Stimulated activated naive B cell treated with anti-CD40 and anti-IgM and Interleukin-4, amounts not matched to agents 10 μg/mL and 1 μg/mL and 100 μg/mL, for 72 hours (primary cell): ENCODE results near the gene MET.
"Not testable (repeated sequence)": the region's sequence is repeated elsewhere in the genome, so short reads cannot be mapped to it uniquely, and the experiment has no call there.

ENCODE experiments used
- ATAC-seq, 2 donors: fragments of 150-1000 bp; cut with Tn5 transposase; replicated peaks; 2 replicates each; pipeline ENCODE4 v1.10.0; 2021; ENCODE audit warnings: moderate library complexity in 1 of 2
- DNase-seq: peaks from one replicate; pipeline ENCODE4 v3.0.0; 2021
- H3K27ac Mint-ChIP-seq: one replicate; pipeline ENCODE4 v1.8.0; 2022; ENCODE audit warnings: mild to moderate bottlenecking, mixed read lengths
- H3K27me3 Mint-ChIP-seq, 2 donors: one replicate each; pipeline ENCODE4 v1.8.0; 2022; ENCODE audit warnings: mixed read lengths in 2 of 2
- H3K36me3 Mint-ChIP-seq, 2 donors: one replicate each; pipeline ENCODE4 v1.8.0; 2022; ENCODE audit warnings: mixed read lengths in 2 of 2, mild to moderate bottlenecking in 1 of 2
- H3K4me1 Mint-ChIP-seq, 2 donors: one replicate each; pipeline ENCODE4 v1.8.0; 2022; ENCODE audit warnings: mixed read lengths in 2 of 2, mild to moderate bottlenecking in 1 of 2
- H3K4me3 Mint-ChIP-seq, 2 donors: one replicate each; pipeline ENCODE4 v1.8.0; 2022; ENCODE audit warnings: mild to moderate bottlenecking in 2 of 2, mixed read lengths in 2 of 2, moderate library complexity in 1 of 2
- H3K9me3 Mint-ChIP-seq, 2 donors: one replicate each; pipeline ENCODE4 v1.8.0; 2022; ENCODE audit warnings: mixed read lengths in 2 of 2, mild to moderate bottlenecking in 1 of 2

MET gene

DNA sequence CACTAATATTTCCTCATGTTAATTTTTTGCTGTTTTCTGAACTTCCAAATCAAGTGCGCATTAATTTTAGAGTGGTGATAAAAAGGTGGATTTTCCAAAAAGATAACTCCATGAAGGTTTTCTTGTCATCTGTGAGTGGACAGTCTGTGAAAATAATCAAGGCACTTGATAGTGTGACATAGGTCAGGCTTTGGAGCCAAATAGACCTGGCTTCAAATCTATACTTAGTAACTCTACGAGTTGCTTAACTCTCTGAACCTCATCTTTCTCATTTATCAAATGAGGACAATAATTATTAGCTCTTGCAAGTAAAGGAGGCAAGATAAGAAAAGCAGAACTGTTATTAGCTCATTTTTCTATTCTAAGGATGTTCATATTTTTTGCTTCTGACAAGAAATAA lies 24.7 kb upstream of the MET start:
- no peaks in the 10 kb centered on the region for H3K9me3 Mint-ChIP-seq
- no peak overlapping the region for H3K4me3 Mint-ChIP-seq
- H3K27ac Mint-ChIP-seq, result no peak overlapping the region
- ATAC-seq (no peak), DNase-seq (no peak)
- no peaks in the 10 kb centered on the region for H3K36me3 Mint-ChIP-seq
- H3K4me1 Mint-ChIP-seq, result no peaks in the 10 kb centered on the region
- H3K27me3 Mint-ChIP-seq, result peaks cover 27 to 46% of the 10 kb centered on the region in 2 donors

DNA sequence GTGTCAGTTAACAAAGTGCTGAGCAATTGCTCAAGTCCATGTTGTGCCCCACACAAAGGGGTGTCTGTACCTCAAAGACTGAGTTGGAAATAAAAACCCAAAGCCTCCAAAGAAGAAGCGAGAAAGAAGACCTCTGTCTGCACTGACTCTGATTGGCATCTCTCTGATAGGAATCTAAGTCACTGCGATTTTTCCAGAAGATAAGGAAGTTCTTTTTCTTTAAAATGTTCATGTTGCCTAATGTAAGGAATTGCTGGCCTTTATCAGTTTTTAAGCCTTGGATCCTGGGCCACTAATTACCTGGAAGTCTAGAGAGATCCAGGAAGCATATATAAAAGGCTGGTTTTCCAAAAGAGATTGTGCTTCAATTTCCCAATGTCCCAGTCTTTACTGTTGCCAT lies 24.1 kb upstream of the MET start:
- no peaks in the 10 kb centered on the region for H3K4me1 Mint-ChIP-seq
- no peak overlapping the region for H3K27ac Mint-ChIP-seq
- no peak overlapping the region for H3K4me3 Mint-ChIP-seq
- peaks cover 28 to 50% of the 10 kb centered on the region in 2 donors for H3K27me3 Mint-ChIP-seq
- ATAC-seq (no peak), DNase-seq (no peak)
- no peaks in the 10 kb centered on the region for H3K36me3 Mint-ChIP-seq
- H3K9me3 Mint-ChIP-seq, result no peaks in the 10 kb centered on the region

DNA sequence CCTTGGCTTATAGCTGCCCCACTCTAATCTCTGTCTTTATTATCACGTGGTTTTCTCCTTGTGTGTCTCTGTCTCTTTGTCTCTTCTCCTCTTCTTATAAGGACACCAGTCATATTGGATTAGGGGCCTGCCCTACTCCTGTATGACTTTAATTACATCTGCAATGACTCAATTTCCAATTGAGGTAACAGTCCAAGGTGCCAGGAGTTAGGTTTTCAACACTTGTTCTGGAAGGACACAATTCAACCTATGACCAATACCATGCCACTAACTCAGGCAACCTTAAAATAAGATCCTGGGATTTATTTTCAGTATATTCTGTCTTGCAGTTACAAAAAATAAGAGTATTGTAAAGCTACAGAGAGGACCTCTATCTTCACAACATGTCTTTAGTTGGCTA lies 21.6 kb upstream of the MET start:
- H3K9me3 Mint-ChIP-seq, result no peaks in the 10 kb centered on the region

DNA sequence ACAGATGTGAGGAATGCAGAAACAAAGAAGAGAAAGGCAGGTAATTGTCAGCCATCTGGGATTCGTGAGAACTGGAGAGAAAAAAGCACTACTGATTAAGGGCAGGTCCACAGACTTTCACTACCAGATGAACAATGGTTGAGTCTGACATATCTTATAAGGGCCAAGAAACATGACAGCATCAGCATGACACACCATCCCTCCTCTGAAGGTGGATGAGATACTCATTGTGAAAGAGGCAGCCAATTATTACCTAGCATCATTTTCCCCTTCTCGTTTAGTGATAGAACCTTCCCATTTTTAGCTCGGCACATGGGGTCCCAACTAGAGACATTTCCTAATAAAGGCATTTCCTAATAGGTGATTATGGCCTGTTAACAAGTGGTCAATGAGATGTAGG lies 19.2 kb upstream of the MET start:
- ATAC-seq (no peak), DNase-seq (no peak)
- H3K27me3 Mint-ChIP-seq, result peaks cover 21 to 33% of the 10 kb centered on the region in 2 donors
- no peak overlapping the region for H3K27ac Mint-ChIP-seq
- H3K4me3 Mint-ChIP-seq, result no peak overlapping the region
- H3K9me3 Mint-ChIP-seq, result no peaks in the 10 kb centered on the region
- H3K36me3 Mint-ChIP-seq, result no peaks in the 10 kb centered on the region
- H3K4me1 Mint-ChIP-seq, result no peaks in the 10 kb centered on the region

More for the DNA sequence above, 21.6 kb upstream of the MET start:
- no peak for DNase-seq
- peaks cover 21 to 34% of the 10 kb centered on the region in 2 donors for H3K27me3 Mint-ChIP-seq
- no peaks in the 10 kb centered on the region for H3K4me1 Mint-ChIP-seq
- H3K27ac Mint-ChIP-seq, result no peak overlapping the region
- H3K36me3 Mint-ChIP-seq, result no peaks in the 10 kb centered on the region
- no peak for ATAC-seq
- H3K4me3 Mint-ChIP-seq, result no peak overlapping the region

DNA sequence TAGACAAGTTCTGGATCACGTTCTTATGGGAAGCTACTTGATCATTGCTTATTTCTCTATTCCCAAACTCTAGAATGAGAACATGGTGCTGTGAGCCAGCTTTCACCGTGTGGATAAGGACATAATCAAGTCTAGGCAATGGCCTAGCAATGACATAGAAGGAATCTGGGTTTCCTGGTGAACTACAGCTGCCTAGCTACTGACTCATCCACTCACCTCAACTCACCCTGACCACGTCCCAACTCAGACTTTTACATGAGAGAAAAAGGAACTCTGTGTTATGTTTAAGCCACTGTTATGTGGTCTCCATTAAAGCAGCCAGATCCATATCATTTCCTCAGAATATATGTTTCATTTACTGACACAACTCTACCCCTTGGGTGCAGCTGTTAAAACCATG lies 18.8 kb upstream of the MET start:
- DNase-seq (no peak), ATAC-seq (no peak)
- Mint-ChIP-seq H3K36me3 (no peaks in the 10 kb centered on the region), H3K4me1 (no peaks in the 10 kb centered on the region), H3K27me3 (peaks cover 19 to 30% of the 10 kb centered on the region in 2 donors), H3K9me3 (no peaks in the 10 kb centered on the region), H3K27ac (no peak overlapping the region), H3K4me3 (no peak overlapping the region)

DNA sequence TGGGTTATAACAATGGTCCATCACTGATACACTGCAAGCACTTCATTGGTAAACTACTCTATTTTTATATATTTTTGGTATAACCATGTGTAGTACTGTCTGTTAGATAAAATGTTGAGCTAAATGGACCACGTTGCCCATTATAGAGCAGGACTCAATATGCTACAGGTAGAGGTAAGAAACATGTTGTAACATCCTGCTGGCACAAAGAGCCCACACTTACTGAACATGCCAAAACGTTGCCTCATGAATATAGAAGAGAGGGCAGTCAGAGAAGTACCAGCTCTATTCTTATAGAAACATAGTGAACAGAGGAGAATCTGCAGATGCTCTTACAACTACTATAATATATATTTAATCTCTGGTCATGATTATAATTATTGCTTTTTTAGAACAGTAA lies 18.4 kb upstream of the MET start:
- Mint-ChIP-seq H3K4me3 (no peak overlapping the region), H3K36me3 (no peaks in the 10 kb centered on the region), H3K9me3 (no peaks in the 10 kb centered on the region), H3K27me3 (peaks cover 18 to 26% of the 10 kb centered on the region in 2 donors), H3K4me1 (no peaks in the 10 kb centered on the region), H3K27ac (no peak overlapping the region)
- ATAC-seq (no peak), DNase-seq (no peak)

DNA sequence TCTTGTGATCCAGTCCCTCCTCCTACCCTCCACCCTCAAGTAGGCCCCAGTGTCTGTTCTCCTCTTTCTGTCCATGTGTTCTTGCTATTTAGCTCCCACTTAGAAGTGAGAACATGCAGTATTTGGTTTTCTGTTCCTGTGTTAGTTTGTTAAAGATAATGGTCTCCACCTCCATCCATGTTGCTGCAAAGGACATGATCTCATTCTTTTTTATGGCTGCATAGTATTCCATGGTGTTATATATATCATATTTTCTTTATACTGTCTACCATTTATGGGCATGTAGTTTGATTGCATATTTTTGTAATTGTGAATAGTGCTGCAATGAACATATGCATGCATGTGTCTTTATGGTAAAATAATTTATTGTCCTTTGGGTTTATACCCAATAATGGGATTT lies 12.7 kb upstream of the MET start:
- H3K27me3 Mint-ChIP-seq, result peaks cover 25 to 30% of the 10 kb centered on the region in 2 donors
- H3K36me3 Mint-ChIP-seq, H3K27ac Mint-ChIP-seq, H3K4me3 Mint-ChIP-seq, DNase-seq, ATAC-seq, H3K4me1 Mint-ChIP-seq, H3K9me3 Mint-ChIP-seq: not testable (repeated sequence)

DNA sequence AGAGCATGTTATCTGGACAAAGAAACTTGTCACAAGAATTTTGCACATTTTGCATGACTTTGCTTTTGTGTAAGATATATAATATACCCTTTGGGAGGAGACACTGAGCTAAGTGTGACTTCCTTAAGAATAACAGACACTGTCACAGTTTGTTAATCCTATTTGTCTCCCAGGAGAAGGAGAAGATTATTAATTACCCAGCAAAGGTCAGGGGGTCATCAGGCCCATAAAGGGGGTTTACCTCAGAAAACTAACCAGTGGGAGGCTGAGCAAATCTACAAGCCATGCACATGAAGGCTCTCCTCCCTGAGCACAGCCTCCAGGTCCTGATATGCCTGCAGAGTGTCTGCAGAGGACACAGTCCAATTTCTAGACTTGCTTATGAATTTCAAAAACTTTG lies 10.1 kb upstream of the MET start:
- Mint-ChIP-seq H3K9me3 (peaks cover 3 to 4% of the 10 kb centered on the region in 2 donors), H3K27ac (no peak overlapping the region), H3K4me1 (no peaks in the 10 kb centered on the region), H3K27me3 (peaks cover 34 to 41% of the 10 kb centered on the region in 2 donors), H3K36me3 (no peaks in the 10 kb centered on the region), H3K4me3 (no peak overlapping the region)
- ATAC-seq (no peak), DNase-seq (no peak)

DNA sequence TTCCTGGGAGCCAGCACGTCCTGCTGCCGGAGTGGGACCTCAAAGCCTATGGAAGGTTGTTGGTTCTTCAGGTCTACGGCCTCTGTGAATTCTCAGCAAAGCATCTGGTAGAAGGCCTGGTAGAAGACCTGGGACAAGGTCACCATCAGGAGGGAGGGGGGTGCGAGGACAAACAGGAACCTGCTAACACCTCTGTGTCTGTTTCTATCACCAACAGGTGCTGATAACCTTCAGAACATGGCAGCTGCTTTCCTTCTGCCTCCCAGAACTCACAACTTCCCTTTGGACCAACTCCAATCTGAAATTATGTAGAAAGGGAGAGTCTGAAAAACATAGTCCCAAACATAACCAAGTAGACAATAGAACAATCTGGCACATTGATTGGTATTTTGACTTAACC lies 8.3 kb upstream of the MET start:
- no peak for ATAC-seq
- DNase-seq, result no peak
- H3K27me3 Mint-ChIP-seq, result peaks cover 41 to 59% of the 10 kb centered on the region in 2 donors
- H3K27ac Mint-ChIP-seq, result no peak overlapping the region
- no peaks in the 10 kb centered on the region for H3K4me1 Mint-ChIP-seq
- H3K9me3 Mint-ChIP-seq, result peaks cover 3 to 4% of the 10 kb centered on the region in 2 donors
- H3K4me3 Mint-ChIP-seq, result no peak overlapping the region
- H3K36me3 Mint-ChIP-seq, result no peaks in the 10 kb centered on the region

DNA sequence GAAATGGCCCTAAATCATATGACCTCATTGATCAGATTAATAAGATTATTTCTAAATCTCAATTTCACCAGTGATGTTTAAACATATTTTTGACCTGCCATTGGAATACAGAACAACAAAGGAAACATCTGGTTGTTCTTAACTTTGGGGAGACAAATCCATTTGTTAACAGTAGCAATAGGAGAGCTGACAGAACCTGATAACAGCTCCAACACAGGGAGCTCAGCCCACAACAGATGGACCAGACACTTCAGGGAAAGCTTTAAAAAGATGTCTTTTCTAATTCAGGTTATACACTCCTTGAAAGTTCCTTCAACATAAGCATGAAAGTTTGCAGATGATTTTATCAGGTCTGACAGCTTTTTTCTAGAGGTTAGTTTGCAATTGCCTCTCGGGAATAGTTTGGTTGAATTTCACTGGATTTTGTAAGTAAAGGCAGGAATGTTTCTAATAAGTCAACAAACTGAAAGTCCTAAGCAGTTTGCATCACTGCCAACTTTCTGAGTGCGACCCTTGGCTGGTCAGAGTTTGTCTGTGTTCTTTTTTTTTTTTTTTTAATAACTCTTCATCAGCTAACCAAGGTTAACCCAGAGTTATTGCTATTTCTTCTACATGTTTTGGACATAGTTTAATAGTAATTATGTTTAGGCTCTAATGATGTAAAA lies 6.5 kb upstream of the MET start:
- no peak for DNase-seq
- H3K27ac Mint-ChIP-seq, result no peak overlapping the region
- peaks cover 45 to 57% of the 10 kb centered on the region in 2 donors for H3K27me3 Mint-ChIP-seq

DNA sequence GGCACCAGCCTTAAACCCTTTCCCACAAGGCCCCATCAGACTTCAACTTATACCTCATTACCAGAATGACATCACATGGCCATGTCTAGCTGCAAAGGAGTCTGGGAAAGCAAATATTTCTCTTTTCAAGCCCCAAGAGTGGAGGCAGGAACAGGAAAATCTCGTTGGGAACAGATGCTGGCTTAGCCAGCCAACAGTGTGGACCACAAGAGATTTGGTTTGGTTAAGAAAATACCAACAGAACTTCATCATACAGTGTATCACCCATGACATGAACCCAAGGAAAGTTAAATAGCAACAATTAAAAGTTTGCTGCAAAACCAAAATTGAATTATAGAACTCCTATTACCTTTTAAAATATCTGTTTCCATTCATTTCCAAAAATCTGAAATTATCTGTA lies 2.2 kb upstream of the MET start:
- no peak overlapping the region for H3K27ac Mint-ChIP-seq
- ATAC-seq (no peak), DNase-seq (no peak)
- no peaks in the 10 kb centered on the region for H3K36me3 Mint-ChIP-seq
- H3K9me3 Mint-ChIP-seq, result no peaks in the 10 kb centered on the region
- no peak overlapping the region for H3K4me3 Mint-ChIP-seq
- H3K4me1 Mint-ChIP-seq, result peaks cover 7 to 13% of the 10 kb centered on the region in 2 donors
- peaks cover 47 to 60% of the 10 kb centered on the region in 2 donors for H3K27me3 Mint-ChIP-seq

More for the DNA sequence above, 6.5 kb upstream of the MET start:
- H3K4me3 Mint-ChIP-seq, result no peak overlapping the region
- peaks cover 0 to under 1% of the 10 kb centered on the region in 2 donors for H3K9me3 Mint-ChIP-seq
- H3K4me1 Mint-ChIP-seq, result no peaks in the 10 kb centered on the region
- no peak for ATAC-seq
- no peaks in the 10 kb centered on the region for H3K36me3 Mint-ChIP-seq

DNA sequence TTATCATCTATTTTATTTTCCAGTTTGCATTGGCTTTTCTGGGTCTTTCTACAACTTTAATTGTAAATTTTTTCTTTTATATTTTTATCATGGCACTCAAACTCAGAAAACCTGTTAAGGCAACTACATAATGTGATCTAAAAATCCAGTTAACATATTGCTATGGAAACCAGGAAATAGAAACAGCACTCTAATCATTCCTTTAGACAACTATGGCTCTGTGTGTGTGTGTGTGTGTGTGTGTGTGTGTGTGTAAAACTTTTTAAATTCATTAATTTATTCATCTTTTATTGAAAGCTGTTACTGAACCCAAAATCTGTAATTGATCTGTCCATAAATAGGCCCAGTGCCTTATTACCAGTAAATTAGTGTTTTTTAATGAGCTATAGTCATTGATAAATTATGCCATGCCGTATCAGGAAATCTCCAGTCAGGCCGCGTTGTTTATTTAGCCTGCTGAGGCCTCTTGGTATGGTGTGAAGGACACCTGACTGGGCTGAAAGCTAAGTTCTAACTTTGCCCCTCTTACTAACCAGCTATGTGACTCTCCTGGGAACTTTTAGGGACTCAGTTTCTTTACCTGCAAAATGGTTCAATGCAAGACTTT lies 1.5 kb upstream of the MET start:
- no peaks in the 10 kb centered on the region for H3K9me3 Mint-ChIP-seq
- H3K4me3 Mint-ChIP-seq, result no peak overlapping the region
- peaks cover 7 to 13% of the 10 kb centered on the region in 2 donors for H3K4me1 Mint-ChIP-seq
- ATAC-seq (no peak), DNase-seq (no peak)
- H3K36me3 Mint-ChIP-seq, result no peaks in the 10 kb centered on the region
- H3K27ac Mint-ChIP-seq, result no peak overlapping the region
- H3K27me3 Mint-ChIP-seq, result peaks cover 46 to 59% of the 10 kb centered on the region in 2 donors

DNA sequence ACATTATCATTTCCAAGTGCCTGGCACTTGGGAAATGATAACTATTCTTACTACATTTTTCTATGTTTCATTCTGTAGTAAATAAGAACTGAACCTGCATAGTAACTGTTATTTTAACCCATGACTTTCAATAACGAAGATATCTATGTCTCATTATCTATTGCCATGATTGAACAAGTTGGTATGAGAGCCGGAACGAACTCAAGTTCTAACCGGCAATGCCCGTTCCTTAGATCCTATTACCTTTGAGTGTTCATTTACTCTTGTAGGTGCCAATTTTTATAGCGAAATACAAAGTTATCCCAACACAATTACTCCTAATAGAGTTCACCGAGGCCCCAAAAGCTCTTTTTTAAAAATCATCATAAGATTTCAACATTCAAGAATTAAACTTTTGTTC lies 885 bp upstream of the MET start:
- DNase-seq (no peak), ATAC-seq (no peak)
- H3K27me3 Mint-ChIP-seq, result peaks cover 46 to 63% of the 10 kb centered on the region in 2 donors
- H3K4me1 Mint-ChIP-seq, result peaks cover 7 to 13% of the 10 kb centered on the region in 2 donors
- H3K4me3 Mint-ChIP-seq, result peak overlapping the region in 1 of 2 donors; percentile 83
- H3K27ac Mint-ChIP-seq, result no peak overlapping the region
- H3K9me3 Mint-ChIP-seq, result no peaks in the 10 kb centered on the region
- no peaks in the 10 kb centered on the region for H3K36me3 Mint-ChIP-seq

DNA sequence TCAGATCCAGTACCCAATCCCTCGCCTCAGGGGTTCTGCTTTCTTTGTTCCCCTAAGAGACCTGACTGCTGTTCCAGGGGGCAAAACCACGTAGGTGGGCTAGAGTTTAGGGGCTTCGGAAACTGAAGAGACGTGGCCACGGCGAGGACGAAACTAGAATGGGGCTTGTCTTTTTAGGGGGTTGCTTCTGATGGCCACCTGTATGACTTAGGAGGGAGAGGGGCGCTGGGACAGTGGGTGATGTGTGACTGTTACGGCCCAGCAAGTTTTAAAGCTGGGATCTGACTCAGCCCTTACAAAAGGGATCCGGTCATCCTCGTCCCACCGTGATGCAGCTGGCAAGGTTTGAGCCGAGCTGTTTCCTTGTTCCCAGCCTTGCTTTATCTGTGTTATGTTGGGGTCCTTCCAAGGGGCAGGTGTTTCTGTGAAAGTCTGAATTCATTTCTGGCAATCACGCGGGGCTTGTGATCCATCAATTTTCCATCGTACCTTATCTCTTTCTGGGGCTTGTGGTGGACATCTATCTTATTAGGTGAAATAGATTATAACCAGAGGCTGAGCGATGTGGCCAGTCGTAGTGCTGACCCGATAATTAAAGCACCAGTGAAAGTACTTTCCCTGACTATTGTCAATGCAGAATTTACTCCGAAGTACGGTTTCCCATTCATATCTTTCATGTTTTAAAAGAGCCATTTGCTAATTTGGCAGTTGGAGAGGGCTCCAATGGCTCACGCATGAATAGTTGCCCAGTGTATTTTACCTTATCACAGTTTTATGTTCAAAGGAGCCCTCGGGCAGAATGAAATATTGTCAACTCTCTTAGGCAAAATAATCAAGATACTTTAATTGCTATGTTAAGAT lies 830 bp downstream of the MET start:
- Mint-ChIP-seq H3K27me3 (peaks cover 52 to 65% of the 10 kb centered on the region in 2 donors), H3K27ac (no peak overlapping the region), H3K36me3 (no peaks in the 10 kb centered on the region), H3K9me3 (no peaks in the 10 kb centered on the region), H3K4me1 (peaks cover 7 to 13% of the 10 kb centered on the region in 2 donors), H3K4me3 (peak overlapping the region; percentile 44 to 74)
- ATAC-seq (no peak), DNase-seq (no peak)
